OCI-LY7 (cell line): ENCODE measurements around the gene SHROOM3. TPM values are rescaled to one million over a fixed set of nuclear protein-coding genes. Genes with fewer than 3 reads are reported as not detected.

Experiments
- BruUV-seq: library from RNA; stranded (reverse); fragments of 400-500 nt; replicated peaks from 2 replicates; lab custom pipeline; 2021; lab: Mats Ljungman, UMichigan
- CTCF ChIA-PET: fragments of 300-600 bp; sonication (Branson Sonifier 250); formaldehyde crosslinking; loops from one replicate; lab custom pipeline; 2022; ENCODE audit warnings: antibody characterized with exemption; ENCODE audit not compliant: unreplicated experiment; lab: Charles Lee
- POLR2A ChIA-PET: fragments of 300-600 bp; sonication (Branson Sonifier 250); formaldehyde crosslinking; loops from one replicate; lab custom pipeline; 2022; ENCODE audit warnings: antibody characterized with exemption; lab: Charles Lee
- DNase-seq: peaks from one replicate; pipeline ENCODE4 v3.0.0-alpha.2; 2015; ENCODE audit warnings: low spot score
- H2AFZ ChIP-seq: fragments of 200-600 bp; sonication (generic), shearing (Covaris generic); 2 replicates; pipeline ENCODE4 v1.6.1; 2014; ENCODE audit warnings: mild to moderate bottlenecking, antibody characterized with exemption, low read length, moderate library complexity
- H3K27ac ChIP-seq: fragments of 200-600 bp; sonication (generic); 2 replicates; pipeline ENCODE4 v1.5.1; 2014; ENCODE audit warnings: mixed run types, low read depth, mild to moderate bottlenecking, moderate library complexity, low read length, inconsistent platforms; ENCODE audit not compliant: poor library complexity, severe bottlenecking
- H3K36me3 ChIP-seq: fragments of 200-600 bp; sonication (generic); 2 replicates; pipeline ENCODE4 v1.6.1; 2014; ENCODE audit warnings: mild to moderate bottlenecking, antibody characterized with exemption, low read length, moderate library complexity, mixed read lengths; ENCODE audit not compliant: insufficient read depth
- H3K4me1 ChIP-seq: fragments of 200-600 bp; sonication (generic); 2 replicates; pipeline ENCODE4 v1.5.1; 2014; ENCODE audit warnings: mild to moderate bottlenecking, low read length; ENCODE audit not compliant: insufficient read depth, poor library complexity, severe bottlenecking
- H3K4me2 ChIP-seq: fragments of 200-600 bp; sonication (generic); 2 replicates; pipeline ENCODE4 v1.6.1; 2014; ENCODE audit warnings: mild to moderate bottlenecking, low read length
- H3K4me3 ChIP-seq: fragments of 200-600 bp; sonication (generic); 2 replicates; pipeline ENCODE4 v1.5.1; 2014; ENCODE audit warnings: mild to moderate bottlenecking, low read depth, low read length; ENCODE audit not compliant: poor library complexity, severe bottlenecking
- H3K79me2 ChIP-seq: fragments of 200-600 bp; sonication (generic); 2 replicates; pipeline ENCODE4 v1.6.1; 2016; ENCODE audit warnings: low read depth, mild to moderate bottlenecking, low read length, moderate library complexity, mixed read lengths; ENCODE audit not compliant: insufficient read depth
- H3K9me2 ChIP-seq: fragments of 200-600 bp; sonication (generic); 2 replicates; pipeline ENCODE4 v1.6.1; 2016; ENCODE audit warnings: mild to moderate bottlenecking, low read length, mixed read lengths; ENCODE audit not compliant: insufficient read depth
- H3K9me3 ChIP-seq: fragments of 200-600 bp; sonication (generic); 2 replicates; pipeline ENCODE4 v1.6.1; 2014; ENCODE audit warnings: mild to moderate bottlenecking, mixed run types, low read length, mixed read lengths
- H4K20me1 ChIP-seq: fragments of 200-600 bp; sonication (generic); 2 replicates; pipeline ENCODE4 v1.6.1; 2014; ENCODE audit warnings: mild to moderate bottlenecking, antibody characterized with exemption, low read length, moderate library complexity, mixed read lengths; ENCODE audit not compliant: insufficient read depth
- EZH2phosphoT487 ChIP-seq: fragments of 200-600 bp; sonication (generic); IDR thresholded peaks from 2 replicates; pipeline ENCODE4 v1.6.1; 2018; ENCODE audit warnings: low read depth, borderline replicate concordance, mild to moderate bottlenecking, mixed run types, antibody characterized with exemption, low read length, moderate library complexity, mixed read lengths
- intact Hi-C: fragments of 100-400 bp; cut with micrococcal nuclease; formaldehyde crosslinking; loops from one replicate; pipeline ENCODE4 v1.10.0; 2022; ENCODE audit not compliant: unreplicated experiment
- total RNA-seq, 2 experiments: library from RNA; depleted of rRNA in 1 of 2; stranded (reverse); fragments of >200 nt in 1 of 2; shearing (Covaris generic) in 1 of 2; gene quantifications; 2 replicates each; pipeline ENCODE4 v1.2.3, GENCODE V29; 2014 to 2022
- TF ChIP-seq, protein P1 (sequence below): fragments of 200-600 bp; sonication (generic); conservative IDR thresholded peaks from 2 replicates; pipeline ENCODE4 v1.5.1; 2014; ENCODE audit warnings: mild to moderate bottlenecking, antibody characterized with exemption, low read length, moderate library complexity, mixed read lengths

The SHROOM3 gene
- total RNA-seq, 2 experiments from 2014 or later: not detected

DNA sequence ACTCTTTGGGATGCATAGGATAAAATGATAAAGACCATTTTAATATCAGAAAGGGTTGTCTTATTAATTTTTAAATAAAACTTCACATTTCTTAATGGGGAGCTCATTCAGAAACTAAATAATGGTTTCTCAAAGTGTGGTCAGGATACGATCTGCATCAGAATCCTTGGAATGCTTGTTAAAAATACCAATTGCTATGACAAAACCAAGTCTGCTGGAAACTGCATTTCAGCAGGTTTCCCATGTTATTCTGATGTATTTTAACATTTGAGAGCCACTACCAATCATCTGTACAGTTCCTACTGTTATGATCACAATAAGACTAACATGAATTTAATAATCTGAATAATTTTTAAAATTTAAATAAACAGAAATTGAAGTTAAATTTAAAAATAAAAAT is 347.8 kb downstream of the SHROOM3 start:
- CTCF ChIA-PET: no interaction called here
- intact Hi-C loops: no loop called here
- BruUV-seq: no TSS peak

DNA sequence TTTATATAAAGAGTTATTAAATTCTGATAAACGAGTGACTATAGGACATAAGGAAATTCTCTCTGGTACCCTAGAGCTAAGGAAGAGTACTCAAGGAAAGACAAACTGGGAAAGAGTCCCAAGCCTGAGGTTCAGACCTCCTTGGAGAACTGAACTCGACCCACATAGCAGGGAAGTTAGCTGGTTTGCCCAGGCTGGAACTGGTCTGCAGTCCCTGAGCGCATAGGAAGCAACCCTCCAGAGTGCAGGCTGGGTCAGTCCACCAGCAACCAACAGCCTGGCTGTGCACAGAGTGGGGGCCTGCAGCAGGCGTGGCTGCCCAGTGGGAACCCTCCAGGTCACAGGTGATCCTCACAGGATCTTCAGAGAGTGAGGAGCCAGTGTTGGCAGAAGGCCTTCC is 348.8 kb downstream of the SHROOM3 start:
- Histone ChIP-seq H2AFZ (no peak overlapping the region), H3K79me2 (no peaks in the 10 kb centered on the region), H3K4me2 (no peak overlapping the region), H4K20me1 (no peaks in the 10 kb centered on the region), H3K27ac (no peak overlapping the region), H3K36me3 (no peaks in the 10 kb centered on the region), H3K9me2 (no peaks in the 10 kb centered on the region), H3K4me3 (no peak overlapping the region), H3K9me3 (no peaks in the 10 kb centered on the region), H3K4me1 (no peaks in the 10 kb centered on the region)
- TF ChIP-seq, protein P1, sequence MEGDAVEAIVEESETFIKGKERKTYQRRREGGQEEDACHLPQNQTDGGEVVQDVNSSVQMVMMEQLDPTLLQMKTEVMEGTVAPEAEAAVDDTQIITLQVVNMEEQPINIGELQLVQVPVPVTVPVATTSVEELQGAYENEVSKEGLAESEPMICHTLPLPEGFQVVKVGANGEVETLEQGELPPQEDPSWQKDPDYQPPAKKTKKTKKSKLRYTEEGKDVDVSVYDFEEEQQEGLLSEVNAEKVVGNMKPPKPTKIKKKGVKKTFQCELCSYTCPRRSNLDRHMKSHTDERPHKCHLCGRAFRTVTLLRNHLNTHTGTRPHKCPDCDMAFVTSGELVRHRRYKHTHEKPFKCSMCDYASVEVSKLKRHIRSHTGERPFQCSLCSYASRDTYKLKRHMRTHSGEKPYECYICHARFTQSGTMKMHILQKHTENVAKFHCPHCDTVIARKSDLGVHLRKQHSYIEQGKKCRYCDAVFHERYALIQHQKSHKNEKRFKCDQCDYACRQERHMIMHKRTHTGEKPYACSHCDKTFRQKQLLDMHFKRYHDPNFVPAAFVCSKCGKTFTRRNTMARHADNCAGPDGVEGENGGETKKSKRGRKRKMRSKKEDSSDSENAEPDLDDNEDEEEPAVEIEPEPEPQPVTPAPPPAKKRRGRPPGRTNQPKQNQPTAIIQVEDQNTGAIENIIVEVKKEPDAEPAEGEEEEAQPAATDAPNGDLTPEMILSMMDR: no peak
- no peak for TF ChIP-seq EZH2phosphoT487
- BruUV-seq: no TSS peak
- CTCF ChIA-PET: no interaction called here
- POLR2A ChIA-PET: interaction anchor here (0.9 to 1.2 kb wide), 2 partner anchors 18 to 22 kb away, joined by 3 to 4 read pairs; no protein-coding TSS in a partner anchor
- DNase-seq: no peak
- intact Hi-C loops: no loop called here

More for the DNA sequence above, 347.8 kb downstream of the SHROOM3 start:
- Histone ChIP-seq H3K27ac (no peak overlapping the region), H3K4me2 (no peak overlapping the region), H3K36me3 (no peaks in the 10 kb centered on the region), H3K79me2 (no peaks in the 10 kb centered on the region), H3K9me3 (no peaks in the 10 kb centered on the region), H2AFZ (no peak overlapping the region), H3K4me3 (no peak overlapping the region), H4K20me1 (no peaks in the 10 kb centered on the region), H3K9me2 (no peaks in the 10 kb centered on the region), H3K4me1 (no peaks in the 10 kb centered on the region)
- no peak for DNase-seq
- POLR2A ChIA-PET: interaction anchor here (0.9 to 1.2 kb wide), 2 partner anchors 17 to 21 kb away, joined by 3 to 4 read pairs; no protein-coding TSS in a partner anchor
- TF ChIP-seq EZH2phosphoT487: no peak
- TF ChIP-seq, protein P1: no peak

GRCh38 chr4:76784237-76784636 is 349.2 kb downstream of the SHROOM3 start:
- no peak for DNase-seq
- Histone ChIP-seq H3K27ac (no peak overlapping the region), H3K4me1 (no peaks in the 10 kb centered on the region), H3K9me2 (no peaks in the 10 kb centered on the region), H3K4me2 (no peak overlapping the region), H3K9me3 (no peaks in the 10 kb centered on the region), H4K20me1 (no peaks in the 10 kb centered on the region), H3K4me3 (no peak overlapping the region), H2AFZ (no peak overlapping the region), H3K79me2 (no peaks in the 10 kb centered on the region), H3K36me3 (no peaks in the 10 kb centered on the region)
- BruUV-seq: no TSS peak
- TF ChIP-seq, protein P1: peak; percentile 44
- TF ChIP-seq EZH2phosphoT487: no peak
- ChIA-PET CTCF (no interaction called here), POLR2A (no interaction called here)
- intact Hi-C loops: no loop called here
